Erythroblast (primary cell): ENCODE data around the gene PNMT.

ENCODE experiments used
- GATA1 ChIP-seq: IDR thresholded peaks from 2 replicates; pipeline ENCODE4 v1.6.1; 2011; ENCODE audit warnings: low read depth, mild to moderate bottlenecking, control low read depth, low read length, moderate library complexity
- POLR2A ChIP-seq: IDR thresholded peaks from 2 replicates; pipeline ENCODE4 v1.6.1; 2011; ENCODE audit warnings: mild to moderate bottlenecking, low read length

DNA sequence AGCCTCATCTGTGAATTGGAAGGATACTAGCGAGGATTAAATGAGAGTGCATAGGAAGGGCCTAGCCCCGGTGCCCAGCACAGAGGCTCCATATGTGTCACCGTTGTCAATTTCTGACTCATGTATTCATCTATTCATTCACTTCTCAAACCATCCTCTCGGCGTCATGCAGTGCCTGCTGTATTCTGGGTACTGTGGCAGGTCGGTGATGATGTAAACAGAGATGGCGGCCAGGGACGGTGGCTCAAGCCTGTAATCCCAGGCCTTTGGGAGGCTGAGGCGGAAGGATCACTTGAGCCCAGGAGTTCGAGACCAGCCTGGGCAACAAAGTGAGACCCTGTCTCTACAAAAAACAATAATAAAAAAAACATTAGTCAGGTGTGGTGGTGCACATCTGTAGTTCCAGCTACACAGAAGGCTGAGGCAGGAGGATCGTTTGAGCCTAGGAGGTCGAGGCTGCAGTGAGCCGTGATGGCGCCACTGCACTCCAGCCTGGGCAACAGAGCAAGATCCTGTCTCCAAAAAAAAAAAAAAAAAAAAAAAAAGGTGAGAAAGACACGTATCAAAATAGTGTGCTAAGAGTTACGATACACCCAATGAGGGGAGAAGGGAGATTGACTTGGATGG lies 45.8 kb upstream of the PNMT start:
- TF ChIP-seq POLR2A, result no peak
- TF ChIP-seq GATA1, result no peak
